ENCODE measurements around the gene SOX5. TPM values are rescaled to one million over a fixed set of nuclear protein-coding genes. Genes with fewer than 3 reads are reported as not detected.

SOX5 gene
- total and polyA plus RNA-seq, 2 donors (not counting 1 experiment from before 2014, with no cell fraction given): 3.9 to 17.2 TPM

GRCh38 chr12:23726646-23727045 is 222.8 kb downstream of the SOX5 start:
- Histone ChIP-seq H4K20me1 (ENCODE audit: control insufficient read depth, insufficient read depth, low read length, poor library complexity, severe bottlenecking) (no peaks in the 10 kb centered on the region), H3K36me3 (replicated peaks in 1 of 2; ENCODE audit: control extremely low read depth in 1 of 2, control insufficient read depth in 1 of 2, extremely low read depth in 1 of 2, insufficient read depth in 2 of 2, low read length in 1 of 2) (no peaks in the 10 kb centered on the region), H3K27ac (ENCODE audit: low read length in 2 of 2) (no peak overlapping the region), H3K27me3 (replicated peaks in 1 of 4; ENCODE audit: control extremely low read depth in 1 of 4, control insufficient read depth in 3 of 4, insufficient read depth in 4 of 4, low read length in 3 of 4) (no peaks in the 10 kb centered on the region), H3K4me3 (ENCODE audit: control extremely low read depth in 1 of 5, extremely low read depth in 1 of 5, insufficient read depth in 1 of 5, low read depth in 2 of 5, low read length in 4 of 5) (no peak overlapping the region), H2AFZ (ENCODE audit: insufficient read depth, low read depth, low read length, poor library complexity, severe bottlenecking) (no peak overlapping the region), H3K4me2 (replicated peaks; ENCODE audit: low read depth, low read length, poor library complexity, severe bottlenecking) (no peak overlapping the region), H3K9ac (ENCODE audit: low read length) (no peak overlapping the region), H3K4me1 (ENCODE audit: control insufficient read depth in 2 of 2, insufficient read depth in 2 of 2, low read length in 2 of 2) (no peaks in the 10 kb centered on the region), H3K9me3 (ENCODE audit: control extremely low read depth in 1 of 3, control insufficient read depth in 2 of 3, insufficient read depth in 1 of 3, low read length in 2 of 3) (no peaks in the 10 kb centered on the region), H3K79me2 (ENCODE audit: control insufficient read depth, insufficient read depth, low read length) (no peaks in the 10 kb centered on the region)
- CTCF ChIA-PET: no interaction called here
- Mint-ChIP-seq H3K4me3 (no peak overlapping the region), H3K4me1 (no peaks in the 10 kb centered on the region), H3K9me3 (ENCODE audit: insufficient read depth) (no peaks in the 10 kb centered on the region), H3K27ac (no peak overlapping the region), H3K27me3 (no peaks in the 10 kb centered on the region)
- WGBS (ENCODE audit: insufficient coverage): no CpG with 5 or more reads among the region's 2 CpGs
- intact Hi-C loops (cut with micrococcal nuclease): no loop called here
- POLR2A ChIA-PET: no interaction called here
- DNase-seq (no peak), ATAC-seq (ENCODE audit: low read depth) (no peak)
- TF ChIP-seq CTCF (IDR thresholded peaks at IDR 0.05): no peak
- no peak for TF ChIP-seq EZH2 (IDR thresholded peaks at IDR 0.05; ENCODE audit: borderline replicate concordance, insufficient read depth, low read depth, low read length, poor library complexity, severe bottlenecking)

- H3K9me3 ChIP-seq (ENCODE audit: control extremely low read depth in 1 of 3, control insufficient read depth in 2 of 3, insufficient read depth in 1 of 3, low read length in 2 of 3): no peaks in the 10 kb centered on the region
- H3K4me3 ChIP-seq (ENCODE audit: control extremely low read depth in 1 of 5, extremely low read depth in 1 of 5, insufficient read depth in 1 of 5, low read depth in 2 of 5, low read length in 4 of 5): no peak overlapping the region
- TF ChIP-seq EZH2 (IDR thresholded peaks at IDR 0.05; ENCODE audit: borderline replicate concordance, insufficient read depth, low read depth, low read length, poor library complexity, severe bottlenecking): no peak
- no peak for TF ChIP-seq CTCF (IDR thresholded peaks at IDR 0.05)
- Mint-ChIP-seq H3K4me3 (no peak overlapping the region), H3K27ac (no peak overlapping the region), H3K9me3 (ENCODE audit: insufficient read depth) (no peaks in the 10 kb centered on the region), H3K27me3 (no peaks in the 10 kb centered on the region), H3K4me1 (no peaks in the 10 kb centered on the region)
- CTCF ChIA-PET: no interaction called here
- H3K79me2 ChIP-seq (ENCODE audit: control insufficient read depth, insufficient read depth, low read length): no peaks in the 10 kb centered on the region
- H3K4me2 ChIP-seq (replicated peaks; ENCODE audit: low read depth, low read length, poor library complexity, severe bottlenecking): no peak overlapping the region
- H3K36me3 ChIP-seq (replicated peaks in 1 of 2; ENCODE audit: control extremely low read depth in 1 of 2, control insufficient read depth in 1 of 2, extremely low read depth in 1 of 2, insufficient read depth in 2 of 2, low read length in 1 of 2): no peaks in the 10 kb centered on the region
- no peaks in the 10 kb centered on the region for H3K4me1 ChIP-seq (ENCODE audit: control insufficient read depth in 2 of 2, insufficient read depth in 2 of 2, low read length in 2 of 2)
- no peaks in the 10 kb centered on the region for H3K27me3 ChIP-seq (replicated peaks in 1 of 4; ENCODE audit: control extremely low read depth in 1 of 4, control insufficient read depth in 3 of 4, insufficient read depth in 4 of 4, low read length in 3 of 4)
- POLR2A ChIA-PET: no interaction called here
- H3K9ac ChIP-seq (ENCODE audit: low read length): no peak overlapping the region
- no peak overlapping the region for H3K27ac ChIP-seq (ENCODE audit: low read length in 2 of 2)
- DNase-seq: no peak
- intact Hi-C loops (cut with micrococcal nuclease): no loop called here
- H4K20me1 ChIP-seq (ENCODE audit: control insufficient read depth, insufficient read depth, low read length, poor library complexity, severe bottlenecking): no peaks in the 10 kb centered on the region
- no peak for ATAC-seq (ENCODE audit: low read depth)
- H2AFZ ChIP-seq (ENCODE audit: insufficient read depth, low read depth, low read length, poor library complexity, severe bottlenecking): no peak overlapping the region
- 20% methylated on average over 1 of the region's 7 CpGs for WGBS (ENCODE audit: insufficient coverage)
Measured at GRCh38 chr12:23722655-23723054, 226.8 kb downstream of the SOX5 start.

All from B cell (primary cell).